ENCODE results near the gene ZDHHC12. TPM values are rescaled to one million over a fixed set of nuclear protein-coding genes. Genes with fewer than 3 reads are reported as not detected.

ZDHHC12 gene
- total and polyA plus RNA-seq, 2 of the 8 experiments (the other 6 are each of a cell fraction or from before 2014, with no cell fraction given) = 35.0 to 93.8 TPM

DNA sequence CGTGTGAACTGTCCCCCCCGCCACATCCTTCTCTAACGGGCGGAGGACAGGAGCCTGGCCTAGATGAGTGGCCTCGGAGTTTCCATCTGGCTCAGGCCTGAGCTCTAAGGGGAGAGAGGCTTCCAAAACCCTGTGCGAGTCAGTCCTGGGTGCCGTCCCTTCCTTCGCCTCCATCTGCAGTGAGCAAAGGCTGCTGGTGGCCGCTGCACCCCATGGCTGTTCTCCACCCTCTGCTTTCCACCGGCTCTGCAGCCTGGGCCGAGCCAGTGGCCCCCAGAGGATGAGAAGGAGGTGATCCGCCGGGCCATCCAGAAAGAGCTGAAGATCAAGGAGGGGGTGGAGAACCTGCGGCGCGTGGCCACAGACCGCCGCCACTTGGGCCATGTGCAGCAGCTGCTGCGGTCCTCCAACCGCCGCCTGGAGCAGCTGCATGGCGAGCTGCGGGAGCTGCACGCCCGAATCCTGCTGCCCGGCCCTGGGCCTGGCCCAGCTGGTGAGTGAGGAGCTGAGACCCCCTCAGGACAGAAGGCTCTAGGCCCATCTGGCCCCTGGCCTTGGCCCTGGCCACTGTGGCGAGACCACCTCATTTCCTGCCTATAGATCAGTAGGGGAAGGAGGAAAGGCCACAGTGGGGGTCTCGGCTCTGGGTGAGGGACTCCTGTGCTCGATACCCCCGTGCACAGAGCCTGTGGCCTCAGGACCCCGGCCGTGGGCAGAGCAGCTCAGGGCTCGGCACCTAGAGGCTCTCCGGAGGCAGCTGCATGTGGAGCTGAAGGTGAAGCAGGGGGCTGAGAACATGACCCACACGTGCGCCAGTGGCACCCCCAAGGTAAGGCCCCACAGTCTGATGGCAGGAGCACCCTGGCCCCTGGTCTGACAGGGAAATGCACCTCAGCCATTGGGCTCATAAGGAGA is 18.6 kb downstream of the ZDHHC12 start:
- no peak overlapping the region for H3K9ac ChIP-seq (replicated peaks in 1 of 4; ENCODE audit: extremely low read depth in 1 of 4, low read depth in 3 of 4, low read length in 3 of 4)
- no peaks in the 10 kb centered on the region for H3K27me3 ChIP-seq (replicated peaks in 1 of 4; ENCODE audit: control insufficient read depth in 3 of 4, extremely low read depth in 1 of 4, insufficient read depth in 3 of 4, low read length in 3 of 4)
- H3K14ac ChIP-seq (ENCODE audit: insufficient read length) = no peak overlapping the region
- no peak overlapping the region for H4K8ac ChIP-seq (ENCODE audit: extremely low read depth, insufficient read depth, low read length)
- no peak overlapping the region for H3K56ac ChIP-seq (replicated peaks; ENCODE audit: insufficient read length, low read depth, low read length)
- 97% methylated on average over 31 of the region's 36 CpGs; no CpG with 5 or more reads in 1 of the 2 experiments for WGBS, 2 experiments (ENCODE audit: extremely low coverage in 1 of 2, insufficient coverage in 1 of 2, insufficient read length in 1 of 2, insufficient replicate concordance in 2 of 2, low coverage in 1 of 2, low lambda C conversion rate in 2 of 2, missing lambda C conversion rate in 1 of 2)
- peaks cover 0 to 5% (median 0%) of the 10 kb centered on the region in 4 experiments; a peak in 2 of 8 replicates for H3K36me3 ChIP-seq (ENCODE audit: control insufficient read depth in 2 of 4, insufficient read depth in 4 of 4, low read length in 3 of 4)
- H2BK12ac ChIP-seq (ENCODE audit: low read depth, low read length) = no peak overlapping the region
- no peak overlapping the region for H2AFZ ChIP-seq (ENCODE audit: low read length)
- H3K79me1 ChIP-seq (ENCODE audit: low read depth, low read length) = no peaks in the 10 kb centered on the region
- no peak overlapping the region for H3K4me3 ChIP-seq (ENCODE audit: extremely low read depth in 1 of 4, insufficient read depth in 2 of 4, low read depth in 3 of 4, low read length in 4 of 4)
- no peak overlapping the region for H2BK20ac ChIP-seq (ENCODE audit: low read length)
- H4K20me1 ChIP-seq (replicated peaks in 1 of 2; ENCODE audit: control insufficient read depth in 1 of 2, insufficient read depth in 2 of 2, low read length in 2 of 2) = peaks cover 2 to 3% of the 10 kb centered on the region in 2 experiments
- peaks cover 0 to 4% (median 2%) of the 10 kb centered on the region in 4 experiments; a peak in 3 of 7 replicates for H3K4me1 ChIP-seq (replicated peaks in 1 of 4; ENCODE audit: control insufficient read depth in 3 of 4, insufficient read depth in 4 of 4, low read length in 3 of 4)
- no peak overlapping the region for H2BK5ac ChIP-seq (ENCODE audit: low read depth, low read length)
- no peak overlapping the region for H3K4ac ChIP-seq (replicated peaks; ENCODE audit: insufficient read length, low read depth, low read length)
- ChIA-PET CTCF (ENCODE audit: partially characterized antibody) (interaction anchor here (0.5 to 1.5 kb wide), 8 partner anchors 10 to 1227 kb away, joined by 3 to 6 read pairs (median 4); partner anchors contain the start of gene SET), POLR2A (ENCODE audit: partially characterized antibody) (interaction anchor here (12.5 to 46.1 kb wide), 2 partner anchors 15 to 28 kb away, joined by 133 to 1197 read pairs; partner anchors contain the start of genes DYNC2I2, SET and ZDHHC12)
- no peak for FAIRE-seq
- no peak overlapping the region for H3K23ac ChIP-seq (ENCODE audit: insufficient read length)
- no peaks in the 10 kb centered on the region for H3K9me3 ChIP-seq (ENCODE audit: insufficient read depth in 2 of 2, low read depth in 1 of 2, low read length in 1 of 2)
- no peak overlapping the region for H3K18ac ChIP-seq (ENCODE audit: extremely low read depth, low read length)
- no peak for DNase-seq (ENCODE audit: low read depth in 1 of 2, low spot score in 2 of 2)
- no peak overlapping the region for H3K4me2 ChIP-seq (ENCODE audit: insufficient read depth in 1 of 2, low read depth in 2 of 2, low read length in 2 of 2)
- H2AK5ac ChIP-seq (ENCODE audit: low read depth, low read length) = no peak overlapping the region
- H3K27ac ChIP-seq (ENCODE audit: low read depth, low read length) = no peak overlapping the region
- no peak overlapping the region for H4K91ac ChIP-seq (replicated peaks; ENCODE audit: insufficient read length, low read length)
- no peaks in the 10 kb centered on the region for H3K79me2 ChIP-seq (ENCODE audit: control insufficient read depth in 1 of 2, insufficient read depth in 2 of 2, low read length in 2 of 2)
- no peak overlapping the region for H4K5ac ChIP-seq (ENCODE audit: insufficient read length, low read depth, low read length)
- peaks cover 7% of the 10 kb centered on the region; the same call in 1 of the 2 replicates for H3K23me2 ChIP-seq (ENCODE audit: low read depth, low read length)
- no peak overlapping the region for H2BK15ac ChIP-seq (ENCODE audit: low read length)
- no peak overlapping the region for H2BK120ac ChIP-seq (replicated peaks; ENCODE audit: low read depth, low read length)
- TF ChIP-seq CHD1 (IDR thresholded peaks at IDR 0.05; ENCODE audit: low read depth, low read length) = no peak
- TF ChIP-seq SIRT6 (IDR thresholded peaks at IDR 0.05; ENCODE audit: low read length) = no peak
- TF ChIP-seq, protein P1, sequence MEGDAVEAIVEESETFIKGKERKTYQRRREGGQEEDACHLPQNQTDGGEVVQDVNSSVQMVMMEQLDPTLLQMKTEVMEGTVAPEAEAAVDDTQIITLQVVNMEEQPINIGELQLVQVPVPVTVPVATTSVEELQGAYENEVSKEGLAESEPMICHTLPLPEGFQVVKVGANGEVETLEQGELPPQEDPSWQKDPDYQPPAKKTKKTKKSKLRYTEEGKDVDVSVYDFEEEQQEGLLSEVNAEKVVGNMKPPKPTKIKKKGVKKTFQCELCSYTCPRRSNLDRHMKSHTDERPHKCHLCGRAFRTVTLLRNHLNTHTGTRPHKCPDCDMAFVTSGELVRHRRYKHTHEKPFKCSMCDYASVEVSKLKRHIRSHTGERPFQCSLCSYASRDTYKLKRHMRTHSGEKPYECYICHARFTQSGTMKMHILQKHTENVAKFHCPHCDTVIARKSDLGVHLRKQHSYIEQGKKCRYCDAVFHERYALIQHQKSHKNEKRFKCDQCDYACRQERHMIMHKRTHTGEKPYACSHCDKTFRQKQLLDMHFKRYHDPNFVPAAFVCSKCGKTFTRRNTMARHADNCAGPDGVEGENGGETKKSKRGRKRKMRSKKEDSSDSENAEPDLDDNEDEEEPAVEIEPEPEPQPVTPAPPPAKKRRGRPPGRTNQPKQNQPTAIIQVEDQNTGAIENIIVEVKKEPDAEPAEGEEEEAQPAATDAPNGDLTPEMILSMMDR (IDR thresholded peaks at IDR 0.05; ENCODE audit: control extremely low read depth in 1 of 3, insufficient read depth in 1 of 3, low read depth in 1 of 3, low read length in 3 of 3) = no peak
- TF ChIP-seq TBP (IDR thresholded peaks at IDR 0.05; ENCODE audit: low read depth, low read length) = no peak
- TF ChIP-seq TEAD4 (IDR thresholded peaks at IDR 0.05; ENCODE audit: low read depth, low read length) = no peak
- TF ChIP-seq BCL11A (IDR thresholded peaks at IDR 0.05; ENCODE audit: low read depth in 2 of 2, low read length in 2 of 2) = no peak
- no peak for TF ChIP-seq SP1 (IDR thresholded peaks at IDR 0.05; ENCODE audit: low read depth, low read length)
- no peak for TF ChIP-seq FOSL1 (IDR thresholded peaks at IDR 0.05; ENCODE audit: insufficient read depth, low read depth, low read length)

Data from H1 (cell line).